GM12875 (cell line): ENCODE measurements around the gene GNG13.

ENCODE experiments used
- H3K4me3 ChIP-seq: one replicate; pipeline ENCODE4 v1.5.1; 2011; ENCODE audit warnings: low read depth, low read length, control low read depth
- TF ChIP-seq, protein P1 (sequence below): IDR thresholded peaks from 2 replicates; pipeline ENCODE4 v1.5.1; 2011; ENCODE audit warnings: low read depth, mild to moderate bottlenecking, control low read depth, inconsistent platforms, low read length, moderate library complexity, borderline replicate concordance; ENCODE audit not compliant: insufficient read depth

The GNG13 gene

DNA sequence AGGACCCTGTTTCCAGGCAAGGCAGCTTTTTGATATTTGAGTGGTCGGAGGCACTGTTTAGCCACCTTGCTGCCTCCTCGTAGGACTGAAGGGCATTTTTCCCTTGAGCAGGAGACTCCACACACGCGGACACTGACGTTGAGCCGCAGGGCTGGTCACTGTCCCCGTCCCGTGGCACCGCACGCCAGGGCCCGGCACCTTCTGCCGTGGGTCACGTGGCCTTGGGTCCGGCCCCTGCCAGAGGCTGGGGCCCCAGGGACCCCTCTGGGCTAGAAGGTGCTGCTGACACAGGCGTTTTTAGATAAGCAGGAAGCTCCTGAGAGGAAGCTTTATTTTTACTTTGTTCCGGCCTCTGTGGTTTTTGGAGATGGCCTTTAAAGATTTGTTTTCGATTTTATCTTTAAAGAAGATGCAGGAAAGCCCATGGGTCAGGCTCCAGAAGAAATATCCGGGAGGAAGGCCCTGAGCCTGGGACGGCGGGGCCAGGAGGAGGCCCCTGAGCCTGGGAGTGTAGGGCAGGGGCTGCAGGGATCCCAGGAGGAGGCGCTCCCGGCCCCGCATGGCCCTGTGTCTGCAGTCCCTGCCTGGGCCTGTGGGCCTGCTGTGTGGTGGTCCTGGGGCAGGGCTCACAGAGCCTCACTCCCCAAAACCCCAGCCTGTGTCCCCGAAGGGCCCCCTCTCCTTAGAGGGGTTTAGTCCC, 30.5 kb upstream of the GNG13 start:
- no peak overlapping the region for H3K4me3 ChIP-seq
- TF ChIP-seq, protein P1, sequence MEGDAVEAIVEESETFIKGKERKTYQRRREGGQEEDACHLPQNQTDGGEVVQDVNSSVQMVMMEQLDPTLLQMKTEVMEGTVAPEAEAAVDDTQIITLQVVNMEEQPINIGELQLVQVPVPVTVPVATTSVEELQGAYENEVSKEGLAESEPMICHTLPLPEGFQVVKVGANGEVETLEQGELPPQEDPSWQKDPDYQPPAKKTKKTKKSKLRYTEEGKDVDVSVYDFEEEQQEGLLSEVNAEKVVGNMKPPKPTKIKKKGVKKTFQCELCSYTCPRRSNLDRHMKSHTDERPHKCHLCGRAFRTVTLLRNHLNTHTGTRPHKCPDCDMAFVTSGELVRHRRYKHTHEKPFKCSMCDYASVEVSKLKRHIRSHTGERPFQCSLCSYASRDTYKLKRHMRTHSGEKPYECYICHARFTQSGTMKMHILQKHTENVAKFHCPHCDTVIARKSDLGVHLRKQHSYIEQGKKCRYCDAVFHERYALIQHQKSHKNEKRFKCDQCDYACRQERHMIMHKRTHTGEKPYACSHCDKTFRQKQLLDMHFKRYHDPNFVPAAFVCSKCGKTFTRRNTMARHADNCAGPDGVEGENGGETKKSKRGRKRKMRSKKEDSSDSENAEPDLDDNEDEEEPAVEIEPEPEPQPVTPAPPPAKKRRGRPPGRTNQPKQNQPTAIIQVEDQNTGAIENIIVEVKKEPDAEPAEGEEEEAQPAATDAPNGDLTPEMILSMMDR: no peak

DNA sequence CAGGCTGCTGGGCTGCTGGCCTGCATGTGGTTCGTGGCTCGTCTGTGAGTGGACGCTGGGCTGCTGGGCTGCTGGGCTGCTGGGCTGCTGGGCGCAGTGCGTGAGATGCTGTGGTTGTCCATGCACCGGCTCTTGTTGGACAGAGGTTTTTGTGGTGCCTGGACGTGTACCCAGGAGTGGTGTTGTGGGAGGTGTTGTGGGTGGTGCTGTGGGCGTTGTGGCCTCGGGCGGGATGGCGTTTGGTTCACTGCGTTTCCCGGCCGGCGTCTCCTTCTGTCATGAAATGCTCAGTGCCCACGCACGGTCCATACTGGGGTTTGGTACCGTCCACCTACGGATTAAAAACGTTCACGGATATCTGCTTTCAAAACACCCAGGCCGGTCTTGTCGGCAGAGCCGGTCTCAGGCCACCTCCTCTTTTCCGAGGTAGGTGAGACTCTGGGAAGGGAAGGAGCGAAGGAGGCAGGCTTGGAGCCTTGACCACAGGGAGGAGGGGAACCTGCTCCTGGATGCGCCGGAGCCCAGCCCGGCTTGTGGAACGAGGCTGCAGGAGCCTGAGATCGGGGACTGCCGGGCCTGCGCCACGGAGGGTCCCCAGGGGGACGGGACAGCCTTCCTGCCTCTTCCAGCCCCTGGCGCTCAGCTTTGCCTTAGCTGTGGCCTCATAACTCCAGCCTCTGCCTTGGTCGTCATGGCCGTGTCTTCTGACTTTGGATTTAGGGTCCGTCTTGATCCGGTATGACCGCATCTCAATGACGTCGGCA, 29.8 kb upstream of the GNG13 start:
- TF ChIP-seq, protein P1: no peak
- no peak overlapping the region for H3K4me3 ChIP-seq

DNA sequence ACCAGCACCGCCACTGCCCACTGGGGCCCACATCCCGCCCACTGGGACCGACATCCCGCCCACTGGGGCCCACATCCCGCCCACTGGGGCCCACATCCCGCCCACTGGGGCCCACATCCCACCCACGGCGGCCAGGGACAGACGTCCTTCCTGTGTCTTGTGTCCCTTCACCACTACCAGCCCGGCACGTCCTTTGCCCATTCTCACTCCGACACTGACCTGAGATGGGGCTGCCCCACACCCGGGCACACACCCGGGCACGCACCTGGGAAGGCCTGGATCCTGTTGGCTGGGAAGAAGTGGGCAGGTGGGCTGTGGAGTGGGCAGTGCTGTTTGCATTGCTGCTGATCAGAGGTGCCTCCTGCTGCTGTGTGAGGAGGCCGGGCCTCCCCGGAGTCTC, 28.4 kb upstream of the GNG13 start:
- H3K4me3 ChIP-seq: no peak overlapping the region
- TF ChIP-seq, protein P1: no peak

DNA sequence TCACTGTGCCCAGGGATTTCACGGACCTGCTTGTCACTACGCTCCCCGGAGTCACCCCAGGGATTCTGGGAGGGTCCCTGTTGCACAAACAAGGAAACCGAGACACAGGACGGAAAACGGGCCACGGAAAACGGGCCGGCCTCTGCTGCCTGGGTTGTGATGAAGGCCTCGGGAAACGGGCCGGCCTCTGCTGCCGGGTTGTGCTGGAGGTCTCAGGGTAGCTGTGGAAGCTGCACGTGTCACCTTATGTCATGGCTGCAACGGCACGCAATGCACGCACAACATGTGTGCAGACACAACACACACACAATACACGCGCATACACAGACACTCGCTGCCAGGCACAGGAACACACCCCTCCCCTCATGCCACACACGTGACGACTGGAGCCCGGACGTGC, 27.0 kb upstream of the GNG13 start:
- TF ChIP-seq, protein P1: no peak
- H3K4me3 ChIP-seq: no peak overlapping the region

DNA sequence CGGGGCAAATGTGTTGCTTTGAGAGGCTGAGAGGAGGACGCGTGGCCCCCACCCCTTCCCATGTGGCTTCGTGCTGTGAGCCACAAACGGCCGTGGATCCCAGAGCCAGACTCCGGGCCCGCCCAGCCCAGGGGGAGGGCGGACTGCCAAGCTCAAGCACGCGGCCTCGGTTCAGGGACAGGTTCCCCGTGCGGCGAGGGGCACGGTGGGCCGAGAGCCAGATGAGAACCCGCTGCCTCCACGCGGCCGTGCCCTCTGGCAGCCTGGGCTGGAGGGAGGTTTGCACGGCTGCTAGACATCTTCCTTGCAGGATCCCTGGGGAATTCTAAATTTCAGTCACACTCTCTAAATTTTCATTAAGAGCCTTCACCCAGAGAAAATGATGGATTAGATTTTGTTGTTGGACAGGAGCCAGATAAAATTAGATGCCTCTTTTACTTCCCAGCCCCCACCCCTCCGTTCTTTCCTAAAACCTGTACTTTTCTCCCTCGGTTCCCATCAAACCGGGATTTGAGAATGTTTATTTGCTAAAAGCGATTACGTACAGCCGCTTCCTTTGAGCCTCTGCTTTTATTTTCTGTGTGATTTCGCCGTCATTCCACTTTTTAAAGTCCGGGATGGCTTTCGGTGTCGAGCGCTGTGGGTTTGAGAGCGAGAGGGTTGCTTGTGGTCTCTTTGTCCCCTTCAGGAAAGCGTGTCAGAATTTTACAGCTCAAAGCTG, 25.0 kb upstream of the GNG13 start:
- TF ChIP-seq, protein P1: no peak
- H3K4me3 ChIP-seq: no peak overlapping the region

DNA sequence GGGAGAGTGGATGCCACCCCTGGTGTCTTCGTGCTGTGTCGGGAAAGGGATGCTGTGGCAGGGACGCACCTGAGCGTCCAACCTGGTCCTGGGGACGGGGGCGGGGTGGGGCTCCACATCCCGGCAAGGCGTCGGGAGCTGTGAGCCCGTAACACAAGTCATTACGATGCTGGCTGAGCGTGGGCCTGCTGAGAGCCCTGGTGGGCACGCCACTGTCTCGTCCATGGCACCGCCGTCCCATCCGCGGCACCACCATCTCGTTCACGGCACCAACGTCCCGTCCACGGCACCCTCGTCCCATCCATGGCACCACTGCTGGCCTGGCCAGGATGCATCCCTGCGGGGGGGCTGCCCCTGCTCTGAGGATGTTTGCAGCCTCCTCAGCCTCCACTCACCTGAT, 24.1 kb upstream of the GNG13 start:
- TF ChIP-seq, protein P1: no peak
- H3K4me3 ChIP-seq: no peak overlapping the region
